Jurkat, Clone E6-1 (cell line): ENCODE results near the gene CSF2.

Source experiments
- DNase-seq: peaks from one replicate; pipeline ENCODE4 v3.0.0-alpha.2; 2011; ENCODE audit warnings: low read depth, low spot score
- H3K4me3 ChIP-seq: 2 replicates; pipeline ENCODE4 v1.5.1; 2011; ENCODE audit warnings: mild to moderate bottlenecking, low read length, control low read depth, moderate library complexity

The CSF2 gene

DNA sequence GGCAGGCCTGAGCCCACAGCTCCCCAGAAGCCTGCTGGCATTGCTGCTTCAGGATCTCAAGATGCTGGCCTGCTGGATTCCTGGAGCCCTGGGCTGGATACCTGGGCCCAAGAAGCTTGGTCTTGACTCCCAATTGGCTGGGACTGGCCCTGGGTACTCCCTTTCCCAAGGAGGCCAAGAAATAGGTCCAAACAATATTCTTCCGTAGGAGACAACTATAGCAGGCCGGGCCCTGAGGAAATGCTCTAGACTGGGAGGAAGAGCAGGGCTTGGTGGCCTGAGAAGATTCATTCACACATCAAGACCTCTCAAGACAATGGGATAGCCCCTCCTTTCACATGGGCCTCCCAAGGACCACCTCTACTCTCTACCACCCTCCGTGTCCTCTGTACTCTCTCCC, 7.9 kb downstream of the CSF2 start:
- H3K4me3 ChIP-seq: no peak overlapping the region
- DNase-seq: no peak

GRCh38 chr5:132082329-132083023, 8.9 kb downstream of the CSF2 start:
- no peak for DNase-seq
- no peak overlapping the region for H3K4me3 ChIP-seq

DNA sequence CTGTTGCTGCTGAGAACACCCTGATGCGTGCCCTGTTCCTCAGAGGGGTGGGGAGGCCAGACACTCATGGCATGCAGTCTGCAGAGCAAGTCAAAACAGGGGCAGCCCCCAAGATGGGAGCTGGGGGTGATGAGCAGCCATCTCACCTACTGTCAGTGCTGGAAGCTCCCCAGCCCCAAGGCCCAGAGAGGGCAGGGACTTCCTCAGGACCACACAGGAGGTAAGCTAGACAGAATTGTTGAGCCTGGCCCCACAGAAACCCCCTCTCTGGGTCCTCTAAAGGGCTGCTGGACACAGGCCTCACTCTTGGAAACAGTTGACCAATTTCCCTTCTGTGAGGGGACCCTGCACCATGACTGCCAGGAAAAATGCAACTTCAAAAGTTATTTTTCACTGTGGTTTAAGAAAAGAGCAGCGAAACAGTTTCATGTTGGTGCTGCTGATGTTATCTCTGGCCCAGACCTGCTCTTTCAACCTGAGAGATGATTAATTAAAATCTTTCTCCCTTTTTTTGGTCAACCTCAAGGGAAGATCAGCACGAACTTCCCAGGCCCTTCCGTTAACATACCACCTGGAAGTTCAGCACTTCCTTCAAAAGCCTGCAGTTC, 9.6 kb downstream of the CSF2 start:
- no peak overlapping the region for H3K4me3 ChIP-seq

GRCh38 chr5:132085686-132086085, 12.1 kb downstream of the CSF2 start:
- no peak for DNase-seq
- H3K4me3 ChIP-seq: no peak overlapping the region

More for the DNA sequence above, 9.6 kb downstream of the CSF2 start:
- no peak for DNase-seq

- no peak overlapping the region for H3K4me3 ChIP-seq
- DNase-seq: no peak
These were observed 12.7 kb downstream of the CSF2 start for GRCh38 chr5:132086277-132086794.

DNA sequence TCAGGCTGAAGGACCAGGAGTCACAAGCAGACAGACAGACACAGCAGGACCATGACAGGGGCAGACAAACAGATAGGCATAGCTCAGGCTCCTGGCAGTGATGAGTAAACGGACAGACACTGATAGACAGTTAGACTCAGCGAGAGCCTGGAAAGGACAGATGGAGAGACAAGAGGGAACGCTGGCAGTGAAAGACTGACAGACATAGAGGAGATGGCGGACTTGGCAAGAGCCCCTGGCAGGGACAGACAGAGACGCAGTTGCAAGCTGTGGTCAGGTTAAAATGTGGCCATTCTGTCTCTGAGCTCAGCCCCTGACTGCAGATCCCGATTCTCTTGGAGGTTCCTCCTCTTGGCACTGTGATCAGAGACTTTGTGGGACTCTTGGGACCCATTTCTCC, 13.6 kb downstream of the CSF2 start:
- H3K4me3 ChIP-seq: no peak overlapping the region
- no peak for DNase-seq

DNA sequence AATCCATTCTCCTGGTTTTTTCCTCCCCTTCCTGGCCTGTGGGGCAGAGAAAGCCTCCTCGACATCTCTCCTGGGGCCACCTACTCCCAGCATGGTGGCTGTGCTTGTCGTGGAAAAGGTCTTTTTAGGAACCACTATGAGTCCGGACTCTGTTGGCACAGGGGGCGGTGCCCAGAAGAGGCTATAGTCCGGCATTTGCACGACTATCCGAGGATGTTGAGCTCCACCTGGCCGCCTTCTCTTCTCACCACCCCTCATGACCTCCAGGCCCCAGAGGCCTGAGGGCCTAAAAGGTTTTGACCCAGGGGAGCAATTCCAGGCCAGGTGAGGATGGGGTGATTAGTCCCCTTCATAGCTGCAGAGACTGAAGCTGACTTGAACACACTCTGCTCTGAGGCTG, 14.1 kb downstream of the CSF2 start:
- H3K4me3 ChIP-seq: no peak overlapping the region

DNA sequence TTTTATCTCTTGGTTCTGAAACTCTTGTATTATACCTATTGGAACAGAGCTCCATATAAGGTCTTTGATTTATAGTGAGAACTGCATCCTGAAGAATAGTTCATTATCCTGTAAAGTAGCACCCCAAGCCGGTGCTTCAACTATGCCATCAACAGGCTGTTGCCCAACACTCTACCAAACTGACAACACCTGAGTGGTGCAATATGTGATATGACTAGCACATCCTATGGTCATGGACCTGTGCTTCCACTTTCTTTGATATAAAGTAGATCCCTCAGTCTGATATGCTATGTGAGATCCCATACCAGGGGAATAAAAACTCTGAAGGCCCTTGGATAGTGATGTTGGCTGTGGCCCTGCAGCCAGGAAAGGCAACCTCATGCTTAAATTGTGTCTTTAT, 15.8 kb downstream of the CSF2 start:
- no peak for DNase-seq
- no peak overlapping the region for H3K4me3 ChIP-seq

More for the DNA sequence above, 14.1 kb downstream of the CSF2 start:
- no peak for DNase-seq

GRCh38 chr5:132090107-132090506, 16.5 kb downstream of the CSF2 start:
- DNase-seq: no peak
- no peak overlapping the region for H3K4me3 ChIP-seq

DNA sequence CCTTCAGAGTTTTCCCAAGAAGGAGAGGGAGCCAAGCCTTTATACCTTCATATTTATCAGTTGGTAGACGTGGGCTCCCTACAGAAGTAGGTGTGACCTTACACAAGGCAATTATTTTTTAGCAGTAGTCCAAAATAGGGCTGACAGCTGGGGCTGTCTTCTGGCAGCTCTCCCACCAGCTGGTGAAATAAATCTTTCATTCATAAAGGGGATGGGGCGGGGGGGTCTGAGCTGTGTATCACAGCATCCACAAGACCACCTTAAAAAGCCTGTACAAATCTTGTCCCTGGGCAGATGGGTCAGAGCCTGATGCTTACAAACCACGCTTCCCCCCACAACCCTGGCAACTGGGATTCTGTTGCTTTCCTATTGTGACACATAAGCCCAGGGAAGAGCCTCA, 19.7 kb downstream of the CSF2 start:
- H3K4me3 ChIP-seq: no peak overlapping the region
- no peak for DNase-seq

DNA sequence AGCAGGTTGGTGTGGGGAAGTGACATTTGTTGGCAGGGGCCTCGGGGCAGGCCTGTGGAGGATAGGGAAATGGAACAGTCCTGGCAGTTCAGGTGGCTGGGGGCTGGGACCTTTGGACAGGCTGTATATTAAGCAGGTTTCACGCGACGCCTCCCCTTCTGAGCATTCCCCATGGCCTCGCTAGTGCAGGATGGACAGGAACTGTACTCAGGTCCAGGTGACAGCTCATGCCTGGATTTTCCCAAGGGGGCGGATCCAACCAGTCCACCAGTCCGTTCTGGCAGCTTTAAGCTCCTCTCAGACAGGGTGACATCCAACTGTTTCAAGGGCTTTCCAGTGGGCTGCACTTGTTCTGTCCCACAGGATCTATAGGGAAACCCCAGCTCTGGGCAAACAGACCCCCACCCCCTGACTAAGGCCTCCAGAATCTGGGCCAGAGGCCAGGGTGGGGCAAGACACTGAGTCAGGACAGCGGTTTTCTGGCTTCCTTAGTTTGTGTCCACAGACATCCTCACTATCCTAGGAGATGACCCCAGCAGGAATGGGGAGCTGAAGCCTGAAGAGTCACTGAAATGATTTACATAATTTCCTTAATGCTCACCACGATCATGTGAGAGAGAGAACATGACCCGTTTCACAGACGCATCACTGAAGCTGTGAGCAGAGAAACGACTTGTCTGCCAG, 20.9 kb downstream of the CSF2 start:
- no peak for DNase-seq
- no peak overlapping the region for H3K4me3 ChIP-seq

DNA sequence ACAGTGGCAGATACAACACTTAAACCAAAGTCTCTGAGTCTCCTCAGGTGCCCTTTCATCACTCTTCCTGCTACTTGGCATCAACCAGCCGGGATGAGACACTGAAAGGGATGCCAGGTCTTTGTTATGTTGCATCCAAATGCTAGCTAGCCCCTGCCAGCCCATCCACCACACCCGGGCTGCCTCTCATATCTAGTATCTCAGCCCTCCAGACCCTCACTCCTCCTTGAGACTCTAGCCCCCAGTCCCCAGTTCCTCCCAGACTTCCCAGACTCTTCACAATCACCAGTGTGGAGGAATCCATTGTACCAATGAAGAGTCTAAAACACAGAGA, 21.5 kb downstream of the CSF2 start:
- no peak overlapping the region for H3K4me3 ChIP-seq
- no peak for DNase-seq

DNA sequence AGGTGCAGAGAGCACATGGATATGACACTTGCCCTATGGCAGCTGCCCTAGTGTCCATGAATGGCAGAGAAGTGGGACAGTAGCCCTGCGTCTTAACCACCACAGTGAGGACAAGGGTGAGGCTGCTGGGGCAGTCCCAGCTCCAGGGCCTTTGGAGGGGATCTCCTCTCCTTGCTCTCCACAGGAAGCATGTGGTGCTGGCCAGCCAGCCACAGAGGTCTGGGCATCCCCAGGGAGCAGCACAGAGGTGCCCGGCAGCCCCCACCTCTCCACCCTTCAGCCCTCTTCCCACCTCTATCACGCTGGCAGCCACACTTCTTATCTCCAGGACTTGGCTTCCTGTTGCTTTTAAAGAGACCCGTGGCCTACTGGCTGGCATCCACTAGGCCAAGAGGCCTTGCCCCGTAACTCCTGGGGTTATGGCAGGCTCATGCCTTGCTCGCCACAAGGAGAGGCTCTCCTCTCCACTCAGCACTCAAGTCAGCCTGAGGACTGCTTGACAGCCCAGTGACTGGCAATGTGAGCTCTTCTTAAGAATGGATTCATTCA, 21.9 kb downstream of the CSF2 start:
- no peak overlapping the region for H3K4me3 ChIP-seq
- no peak for DNase-seq

DNA sequence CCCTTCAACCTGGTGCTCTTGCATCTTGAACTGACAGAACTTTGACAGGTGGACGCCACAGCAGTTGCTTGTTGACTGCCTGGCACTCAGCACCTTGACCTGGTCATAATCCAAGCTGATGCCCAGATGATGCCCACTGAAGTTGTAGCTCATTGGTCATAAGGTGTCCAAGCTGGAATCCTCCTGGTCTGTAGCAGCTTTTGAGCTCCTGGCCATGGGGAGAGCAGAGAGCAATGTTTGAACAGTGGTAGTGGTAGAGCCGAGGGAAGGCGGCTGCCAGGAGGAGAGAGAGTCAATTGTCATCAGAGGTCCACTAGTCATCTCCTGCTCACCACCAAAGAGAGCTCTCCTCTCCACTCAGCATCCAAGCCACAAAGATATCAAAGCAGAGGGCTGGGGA, 23.3 kb downstream of the CSF2 start:
- DNase-seq: no peak
- no peak overlapping the region for H3K4me3 ChIP-seq

DNA sequence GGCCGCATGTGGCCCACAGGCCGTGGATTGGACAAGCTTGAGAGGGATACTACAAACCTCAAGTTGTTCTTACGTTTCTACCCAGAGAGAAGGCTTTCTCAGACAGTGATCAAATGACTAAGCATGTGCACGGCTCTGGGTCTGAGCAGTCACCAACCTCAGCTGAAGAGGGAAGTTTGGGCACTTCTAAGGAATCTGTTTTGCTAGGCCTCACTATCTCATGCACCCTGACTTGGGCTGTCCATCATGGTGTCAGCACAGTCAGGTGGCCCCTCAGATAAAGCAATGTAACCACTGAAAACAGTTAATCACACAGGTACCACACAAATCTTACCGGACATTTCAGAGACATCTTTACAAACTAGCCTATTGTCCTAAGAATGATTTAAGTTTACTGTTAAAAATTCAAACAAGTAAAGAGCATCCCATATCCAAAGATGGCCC, 24.6 kb downstream of the CSF2 start:
- no peak overlapping the region for H3K4me3 ChIP-seq
- DNase-seq: no peak

DNA sequence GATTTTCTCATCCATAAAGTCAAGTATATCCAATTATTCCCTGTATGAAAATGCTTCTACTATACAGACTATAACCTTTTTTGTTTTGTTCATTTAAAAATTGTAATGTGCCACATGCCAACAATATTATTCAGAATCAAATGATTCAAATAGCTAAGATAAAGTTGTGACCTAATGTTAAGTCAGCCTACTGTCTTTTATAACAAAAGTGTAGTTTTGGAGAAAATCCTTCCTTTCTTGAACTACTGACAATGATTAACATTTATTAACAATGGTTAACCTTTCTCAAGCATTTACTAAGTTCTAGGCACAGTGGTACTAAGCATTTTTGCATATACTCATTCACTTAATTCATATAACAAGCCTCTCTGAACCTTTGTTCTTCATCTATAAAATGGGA, 25.0 kb downstream of the CSF2 start:
- no peak overlapping the region for H3K4me3 ChIP-seq
- DNase-seq: no peak

- H3K4me3 ChIP-seq: no peak overlapping the region
- DNase-seq: peak; percentile 73
These were observed 25.6 kb downstream of the CSF2 start for GRCh38 chr5:132099076-132099748.

DNA sequence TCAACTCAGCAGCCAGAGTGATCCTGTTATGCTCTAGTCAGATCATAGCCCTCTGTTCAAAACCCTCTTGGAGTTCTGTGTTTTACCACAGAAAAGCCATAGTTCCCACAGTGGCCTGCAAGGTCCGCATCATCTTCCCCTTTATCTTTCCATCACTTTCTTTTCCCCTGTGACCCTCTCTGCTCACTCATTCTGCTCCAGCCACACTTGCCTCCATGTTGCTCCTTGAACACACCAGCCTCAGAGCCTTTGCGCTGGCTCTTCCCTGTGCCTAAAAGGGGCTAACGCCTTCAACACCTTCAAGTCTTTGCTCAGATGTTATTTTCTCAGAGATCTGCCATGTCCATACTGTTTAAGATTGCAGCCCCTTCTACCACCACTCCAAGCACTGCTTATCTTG, 26.3 kb downstream of the CSF2 start:
- no peak for DNase-seq
- no peak overlapping the region for H3K4me3 ChIP-seq

DNA sequence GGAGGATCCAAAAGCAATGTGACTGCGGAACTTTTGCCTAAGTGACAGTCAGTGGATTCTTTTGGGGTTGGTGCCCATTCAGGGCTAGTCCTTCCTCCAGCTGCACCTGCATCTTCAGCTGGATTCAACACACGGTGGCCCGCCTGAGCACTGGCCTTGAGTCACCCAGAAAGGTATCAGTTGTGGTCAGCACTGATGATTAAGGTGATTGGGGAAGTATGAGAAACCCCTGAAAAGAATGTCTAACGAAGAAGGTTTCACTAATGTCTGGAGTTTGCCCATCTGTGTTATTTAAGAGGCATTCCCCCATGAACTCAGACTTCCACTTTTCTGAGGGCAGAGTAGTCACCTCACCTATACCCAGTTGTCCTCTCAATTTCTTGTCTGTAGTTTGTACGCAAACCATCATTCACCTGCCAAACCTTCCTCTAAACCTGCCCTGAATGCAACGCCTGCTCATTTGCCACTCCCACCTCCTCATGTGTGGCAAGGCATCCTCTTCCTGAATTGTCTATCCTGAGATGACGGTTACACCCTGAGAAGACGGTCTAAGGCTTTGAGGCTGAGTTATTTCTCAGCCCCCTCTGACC, 27.2 kb downstream of the CSF2 start:
- no peak overlapping the region; the same call in 1 of the 2 replicates for H3K4me3 ChIP-seq
- DNase-seq: peak; percentile 55
